C4-2B (cell line): ENCODE results near the gene RPP30.

Experiments used
- ZFX ChIP-seq: fragments of 450-650 bp; IDR thresholded peaks from 2 replicates; pipeline ENCODE4 v1.6.1; 2017
- TF ChIP-seq, protein P1 (sequence below): fragments of 450-650 bp; conservative IDR thresholded peaks from 2 replicates; pipeline ENCODE4 v1.5.1; 2017; ENCODE audit warnings: mild to moderate bottlenecking

DNA sequence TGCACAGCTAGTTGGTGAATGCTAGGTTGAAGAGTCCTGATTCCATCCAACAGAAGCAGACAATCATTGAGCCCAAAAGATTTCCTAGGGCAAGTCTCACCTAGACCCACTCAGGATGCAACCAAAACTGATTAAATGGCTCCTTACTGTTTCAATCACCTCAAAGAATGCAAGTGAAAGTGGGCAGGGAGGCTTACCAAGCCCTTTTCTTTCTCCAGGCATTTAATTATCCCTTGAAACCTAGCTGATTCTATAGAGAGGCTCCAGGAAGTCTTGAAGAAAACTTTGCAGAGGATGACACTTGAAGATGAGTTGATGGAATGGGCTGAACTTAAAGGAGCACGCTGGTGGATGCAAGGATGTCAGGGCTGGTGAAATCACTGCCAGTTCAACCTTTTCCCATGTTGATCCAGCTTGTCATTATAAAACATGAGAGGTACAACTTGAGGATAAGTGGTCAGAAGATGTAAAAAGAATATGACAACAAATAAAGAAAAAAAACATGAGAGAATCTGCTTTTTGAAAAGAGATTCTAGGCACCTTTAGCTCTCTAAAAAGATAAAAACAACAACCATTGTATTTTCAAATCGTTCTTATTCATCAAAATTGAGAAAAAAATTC is 51.4 kb downstream of the RPP30 start:
- TF ChIP-seq, protein P1, sequence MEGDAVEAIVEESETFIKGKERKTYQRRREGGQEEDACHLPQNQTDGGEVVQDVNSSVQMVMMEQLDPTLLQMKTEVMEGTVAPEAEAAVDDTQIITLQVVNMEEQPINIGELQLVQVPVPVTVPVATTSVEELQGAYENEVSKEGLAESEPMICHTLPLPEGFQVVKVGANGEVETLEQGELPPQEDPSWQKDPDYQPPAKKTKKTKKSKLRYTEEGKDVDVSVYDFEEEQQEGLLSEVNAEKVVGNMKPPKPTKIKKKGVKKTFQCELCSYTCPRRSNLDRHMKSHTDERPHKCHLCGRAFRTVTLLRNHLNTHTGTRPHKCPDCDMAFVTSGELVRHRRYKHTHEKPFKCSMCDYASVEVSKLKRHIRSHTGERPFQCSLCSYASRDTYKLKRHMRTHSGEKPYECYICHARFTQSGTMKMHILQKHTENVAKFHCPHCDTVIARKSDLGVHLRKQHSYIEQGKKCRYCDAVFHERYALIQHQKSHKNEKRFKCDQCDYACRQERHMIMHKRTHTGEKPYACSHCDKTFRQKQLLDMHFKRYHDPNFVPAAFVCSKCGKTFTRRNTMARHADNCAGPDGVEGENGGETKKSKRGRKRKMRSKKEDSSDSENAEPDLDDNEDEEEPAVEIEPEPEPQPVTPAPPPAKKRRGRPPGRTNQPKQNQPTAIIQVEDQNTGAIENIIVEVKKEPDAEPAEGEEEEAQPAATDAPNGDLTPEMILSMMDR: no peak
- TF ChIP-seq ZFX: no peak
